ENCODE measurements around the gene FES. TPM values are rescaled to one million over a fixed set of nuclear protein-coding genes. Genes with fewer than 3 reads are reported as not detected.

The FES gene
- total and polyA plus RNA-seq, 10 of the 15 experiments (the other 5 are each of a cell fraction or from before 2014, with no cell fraction given) = 0.07 to 23.9 (median 9.9) TPM

- H4K20me1 ChIP-seq (ENCODE audit: control insufficient read depth, insufficient read depth) = no peaks in the 10 kb centered on the region
- BruUV-seq (replicated peaks) = no TSS peak
- H3K9me3 ChIP-seq (replicated peaks; ENCODE audit: control insufficient read depth, insufficient read depth, low read length) = no peaks in the 10 kb centered on the region
- H3K36me3 ChIP-seq (ENCODE audit: control insufficient read depth in 2 of 2, insufficient read depth in 2 of 2, low read length in 1 of 2) = no peaks in the 10 kb centered on the region
- H3K79me2 ChIP-seq (ENCODE audit: control insufficient read depth, insufficient read depth, low read length) = no peaks in the 10 kb centered on the region
- WGBS (ENCODE audit: insufficient coverage, insufficient replicate concordance, low lambda C conversion rate, missing lambda C conversion rate) = 68% methylated on average over 4 of the region's 4 CpGs
- DNase-seq (ENCODE audit: low read depth, low spot score) (no peak), FAIRE-seq (no peak), ATAC-seq (no peak)
- no peak overlapping the region for H3K9ac ChIP-seq (ENCODE audit: control insufficient read depth, insufficient read depth, low read length)
- ChIA-PET POLR2A (no interaction called here), SMC1A (ENCODE audit: uncharacterized antibody, unreplicated experiment) (interaction anchor here (1.0 kb wide), 1 partner anchor 11 kb away, joined by 4 read pairs; no protein-coding TSS in a partner anchor), RAD21 (ENCODE audit: unreplicated experiment) (no interaction called here), CTCF (interaction anchor here (0.7 to 1.9 kb wide), 4 partner anchors 22 to 250 kb away, joined by 3 to 9 read pairs (median 5); partner anchors contain the start of gene HDDC3)
- no peaks in the 10 kb centered on the region; the same call in 1 of the 2 replicates for H3K4me1 ChIP-seq (ENCODE audit: control insufficient read depth, insufficient read depth, low read length)
- intact Hi-C loops (cut with micrococcal nuclease; ENCODE audit: unreplicated experiment) (no loop called here), in situ Hi-C loops (cut with MboI) (no loop called here)
- no peak overlapping the region for H3K4me2 ChIP-seq (ENCODE audit: control insufficient read depth, insufficient read depth)
- H3K27ac ChIP-seq (ENCODE audit: control insufficient read depth, insufficient read depth) = no peak overlapping the region
- H2AFZ ChIP-seq (ENCODE audit: control insufficient read depth, low read depth, low read length) = no peak overlapping the region
- no peaks in the 10 kb centered on the region for H3K27me3 ChIP-seq (replicated peaks in 1 of 2; ENCODE audit: control insufficient read depth in 2 of 2, insufficient read depth in 2 of 2, low read length in 1 of 2)
- H3K4me3 ChIP-seq = no peak overlapping the region
- TF ChIP-seq ZNF274 (IDR thresholded peaks at IDR 0.05; ENCODE audit: insufficient read depth, insufficient read length) = no peak
- TF ChIP-seq ZZZ3 (IDR thresholded peaks at IDR 0.05; ENCODE audit: control insufficient read depth, insufficient read length, low read depth) = no peak
- no peak for TF ChIP-seq EP300 (IDR thresholded peaks at IDR 0.05; ENCODE audit: borderline replicate concordance in 1 of 2, control insufficient read depth in 1 of 2, low read depth in 2 of 2, low read length in 2 of 2)
- TF ChIP-seq JUND (IDR thresholded peaks at IDR 0.05; ENCODE audit: low read depth, low read length) = no peak
- TF ChIP-seq CEBPB (IDR thresholded peaks at IDR 0.05; ENCODE audit: borderline replicate concordance in 1 of 2, low read depth in 2 of 2, low read length in 2 of 2) = no peak
- TF ChIP-seq NFIC (IDR thresholded peaks at IDR 0.05; ENCODE audit: low read depth, low read length) = no peak
- TF ChIP-seq, protein P1, sequence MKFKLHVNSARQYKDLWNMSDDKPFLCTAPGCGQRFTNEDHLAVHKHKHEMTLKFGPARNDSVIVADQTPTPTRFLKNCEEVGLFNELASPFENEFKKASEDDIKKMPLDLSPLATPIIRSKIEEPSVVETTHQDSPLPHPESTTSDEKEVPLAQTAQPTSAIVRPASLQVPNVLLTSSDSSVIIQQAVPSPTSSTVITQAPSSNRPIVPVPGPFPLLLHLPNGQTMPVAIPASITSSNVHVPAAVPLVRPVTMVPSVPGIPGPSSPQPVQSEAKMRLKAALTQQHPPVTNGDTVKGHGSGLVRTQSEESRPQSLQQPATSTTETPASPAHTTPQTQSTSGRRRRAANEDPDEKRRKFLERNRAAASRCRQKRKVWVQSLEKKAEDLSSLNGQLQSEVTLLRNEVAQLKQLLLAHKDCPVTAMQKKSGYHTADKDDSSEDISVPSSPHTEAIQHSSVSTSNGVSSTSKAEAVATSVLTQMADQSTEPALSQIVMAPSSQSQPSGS (IDR thresholded peaks at IDR 0.05; ENCODE audit: low read length) = no peak
- no peak for TF ChIP-seq DPF2 (IDR thresholded peaks at IDR 0.05)
- TF ChIP-seq, protein P2, sequence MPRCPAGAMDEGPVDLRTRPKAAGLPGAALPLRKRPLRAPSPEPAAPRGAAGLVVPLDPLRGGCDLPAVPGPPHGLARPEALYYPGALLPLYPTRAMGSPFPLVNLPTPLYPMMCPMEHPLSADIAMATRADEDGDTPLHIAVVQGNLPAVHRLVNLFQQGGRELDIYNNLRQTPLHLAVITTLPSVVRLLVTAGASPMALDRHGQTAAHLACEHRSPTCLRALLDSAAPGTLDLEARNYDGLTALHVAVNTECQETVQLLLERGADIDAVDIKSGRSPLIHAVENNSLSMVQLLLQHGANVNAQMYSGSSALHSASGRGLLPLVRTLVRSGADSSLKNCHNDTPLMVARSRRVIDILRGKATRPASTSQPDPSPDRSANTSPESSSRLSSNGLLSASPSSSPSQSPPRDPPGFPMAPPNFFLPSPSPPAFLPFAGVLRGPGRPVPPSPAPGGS (IDR thresholded peaks at IDR 0.05; ENCODE audit: borderline replicate concordance, insufficient read depth, low read depth, low read length, poor library complexity, severe bottlenecking) = no peak
- TF ChIP-seq MEF2B (IDR thresholded peaks at IDR 0.05; ENCODE audit: partially characterized antibody, poor library complexity, severe bottlenecking) = no peak
- no peak for TF ChIP-seq ZBTB40 (IDR thresholded peaks at IDR 0.05; ENCODE audit: borderline replicate concordance)
- TF ChIP-seq RB1 (IDR thresholded peaks at IDR 0.05; ENCODE audit: borderline replicate concordance) = no peak
- no peak for TF ChIP-seq SIX5 (IDR thresholded peaks at IDR 0.05; ENCODE audit: low read depth, low read length, severe bottlenecking)
- no peak for TF ChIP-seq CBX5 (IDR thresholded peaks at IDR 0.05; ENCODE audit: low read depth)
- no peak for TF ChIP-seq IRF3 (IDR thresholded peaks at IDR 0.05)
- TF ChIP-seq SUZ12 (IDR thresholded peaks at IDR 0.05; ENCODE audit: unreplicated experiment) = no peak
- no peak for TF ChIP-seq HDAC2 (IDR thresholded peaks at IDR 0.05)
These were observed 20.3 kb upstream of the FES start for GRCh38 chr15:90863987-90864386.

Measured in GM12878 (cell line).